ENCODE data around the gene HOXC12. TPM values are rescaled to one million over a fixed set of nuclear protein-coding genes. Genes with fewer than 3 reads are reported as not detected.
A peak's percentile ranks its signal among the peaks of the same experiment; 100 is the strongest.

The HOXC12 gene
- total RNA-seq, 1 donor from 2014 or later: not detected

DNA sequence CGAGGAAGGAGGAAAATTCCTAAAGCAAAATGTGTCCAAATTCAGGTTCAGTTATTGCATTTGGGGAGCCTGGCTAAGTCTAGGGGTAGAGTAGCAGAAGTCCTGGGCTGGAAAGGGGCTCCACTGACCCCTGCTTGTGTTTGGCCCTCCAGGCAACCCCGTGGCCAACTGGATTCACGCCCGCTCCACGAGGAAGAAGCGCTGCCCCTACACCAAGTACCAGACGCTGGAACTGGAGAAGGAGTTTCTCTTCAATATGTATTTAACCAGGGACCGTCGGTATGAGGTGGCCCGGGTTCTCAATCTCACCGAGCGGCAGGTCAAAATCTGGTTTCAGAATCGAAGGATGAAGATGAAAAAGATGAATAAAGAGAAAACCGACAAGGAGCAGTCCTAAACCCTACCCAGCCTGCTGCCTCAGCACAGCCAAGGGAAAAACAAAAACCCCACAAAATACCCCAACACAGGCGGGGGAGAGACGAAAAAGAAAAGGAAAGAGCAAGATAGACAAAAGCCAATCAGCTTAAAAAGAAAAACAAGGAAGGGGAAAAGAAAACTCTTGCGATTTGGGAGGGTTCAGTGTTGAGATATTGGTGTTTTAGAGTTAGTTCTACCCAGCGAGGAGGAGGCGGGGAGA lies 47.7 kb downstream of the HOXC12 start:
- H3K36me3 Mint-ChIP-seq (ENCODE audit: low read depth, unreplicated experiment): peaks cover 2% of the 10 kb centered on the region
- no peak overlapping the region for H3K4me3 Mint-ChIP-seq (ENCODE audit: unreplicated experiment)
- peaks cover 14% of the 10 kb centered on the region for H3K9me3 Mint-ChIP-seq (ENCODE audit: unreplicated experiment)
- no peaks in the 10 kb centered on the region for H3K79me2 ChIP-seq (ENCODE audit: insufficient read depth, low read length)
- H3K4me3 ChIP-seq (ENCODE audit: insufficient read depth, low read depth, low read length): no peak overlapping the region
- no peaks in the 10 kb centered on the region for H4K20me1 ChIP-seq (ENCODE audit: insufficient read depth, low read length)
- no peak overlapping the region for H3K4me2 ChIP-seq (ENCODE audit: low read length)
- H3K36me3 ChIP-seq (ENCODE audit: insufficient read depth, low read length): no peaks in the 10 kb centered on the region
- no peak overlapping the region for H2AFZ ChIP-seq (ENCODE audit: low read depth, low read length)
- no peaks in the 10 kb centered on the region for H3K9me3 ChIP-seq (ENCODE audit: insufficient read depth, low read depth, low read length)
- peaks cover 94% of the 10 kb centered on the region for H3K27me3 ChIP-seq (ENCODE audit: insufficient read depth, low read length)
- H3K27ac ChIP-seq (ENCODE audit: low read depth, low read length): no peak overlapping the region
- no peaks in the 10 kb centered on the region for H3K4me1 Mint-ChIP-seq (ENCODE audit: low read depth, unreplicated experiment)
- DNase-seq (ENCODE audit: low read depth): no peak
- peaks cover 92% of the 10 kb centered on the region for H3K27me3 Mint-ChIP-seq (ENCODE audit: low read depth, unreplicated experiment)
- TF ChIP-seq, protein P1, sequence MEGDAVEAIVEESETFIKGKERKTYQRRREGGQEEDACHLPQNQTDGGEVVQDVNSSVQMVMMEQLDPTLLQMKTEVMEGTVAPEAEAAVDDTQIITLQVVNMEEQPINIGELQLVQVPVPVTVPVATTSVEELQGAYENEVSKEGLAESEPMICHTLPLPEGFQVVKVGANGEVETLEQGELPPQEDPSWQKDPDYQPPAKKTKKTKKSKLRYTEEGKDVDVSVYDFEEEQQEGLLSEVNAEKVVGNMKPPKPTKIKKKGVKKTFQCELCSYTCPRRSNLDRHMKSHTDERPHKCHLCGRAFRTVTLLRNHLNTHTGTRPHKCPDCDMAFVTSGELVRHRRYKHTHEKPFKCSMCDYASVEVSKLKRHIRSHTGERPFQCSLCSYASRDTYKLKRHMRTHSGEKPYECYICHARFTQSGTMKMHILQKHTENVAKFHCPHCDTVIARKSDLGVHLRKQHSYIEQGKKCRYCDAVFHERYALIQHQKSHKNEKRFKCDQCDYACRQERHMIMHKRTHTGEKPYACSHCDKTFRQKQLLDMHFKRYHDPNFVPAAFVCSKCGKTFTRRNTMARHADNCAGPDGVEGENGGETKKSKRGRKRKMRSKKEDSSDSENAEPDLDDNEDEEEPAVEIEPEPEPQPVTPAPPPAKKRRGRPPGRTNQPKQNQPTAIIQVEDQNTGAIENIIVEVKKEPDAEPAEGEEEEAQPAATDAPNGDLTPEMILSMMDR (IDR thresholded peaks at IDR 0.05; ENCODE audit: insufficient read depth, low read depth, low read length): no peak
- TF ChIP-seq EZH2 (IDR thresholded peaks at IDR 0.05; ENCODE audit: insufficient read depth, low read length): peak; percentile 21
- peaks cover 5% of the 10 kb centered on the region for H3K4me1 ChIP-seq (ENCODE audit: insufficient read depth, low read length)
- no peak for FAIRE-seq
- peak overlapping the region; percentile 47 for H3K27ac Mint-ChIP-seq (ENCODE audit: unreplicated experiment)
- no peak overlapping the region for H3K9ac ChIP-seq (ENCODE audit: low read length)

DNA sequence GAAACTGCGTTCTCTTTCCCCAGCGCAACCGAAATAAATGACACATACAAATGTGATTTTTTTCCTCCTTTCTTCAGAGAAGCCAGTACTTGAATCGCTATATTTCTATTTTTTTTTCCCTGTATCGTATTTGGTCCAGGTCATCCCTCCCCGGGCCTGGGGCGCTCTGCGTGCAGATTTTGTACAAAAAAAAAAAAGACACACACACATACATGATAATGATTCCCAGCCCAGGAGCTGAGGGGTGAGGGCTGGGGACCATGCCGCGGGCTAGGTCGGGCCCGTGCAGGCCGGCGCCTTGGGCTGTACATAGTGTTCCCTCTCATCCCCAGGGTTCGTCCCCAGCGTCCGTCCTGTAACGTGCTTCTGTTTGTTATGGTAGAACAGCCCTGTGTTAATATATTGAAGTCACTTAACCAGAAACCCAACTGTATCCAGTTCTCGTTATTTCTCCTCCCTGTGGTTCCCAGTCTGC lies 48.2 kb downstream of the HOXC12 start:
- H3K36me3 ChIP-seq (ENCODE audit: insufficient read depth, low read length): no peaks in the 10 kb centered on the region
- no peaks in the 10 kb centered on the region for H3K79me2 ChIP-seq (ENCODE audit: insufficient read depth, low read length)
- no peak overlapping the region for H3K4me3 ChIP-seq (ENCODE audit: insufficient read depth, low read depth, low read length)
- H3K27ac ChIP-seq (ENCODE audit: low read depth, low read length): no peak overlapping the region
- H3K9ac ChIP-seq (ENCODE audit: low read length): no peak overlapping the region
- no peak for FAIRE-seq
- DNase-seq (ENCODE audit: low read depth): no peak
- Mint-ChIP-seq H3K4me3 (ENCODE audit: unreplicated experiment) (no peak overlapping the region), H3K36me3 (ENCODE audit: low read depth, unreplicated experiment) (peaks cover 2% of the 10 kb centered on the region), H3K27me3 (ENCODE audit: low read depth, unreplicated experiment) (peaks cover 92% of the 10 kb centered on the region), H3K9me3 (ENCODE audit: unreplicated experiment) (peaks cover 12% of the 10 kb centered on the region), H3K27ac (ENCODE audit: unreplicated experiment) (peak overlapping the region; percentile 47), H3K4me1 (ENCODE audit: low read depth, unreplicated experiment) (no peaks in the 10 kb centered on the region)
- no peak overlapping the region for H2AFZ ChIP-seq (ENCODE audit: low read depth, low read length)
- H3K4me1 ChIP-seq (ENCODE audit: insufficient read depth, low read length): peaks cover 5% of the 10 kb centered on the region
- no peak overlapping the region for H3K4me2 ChIP-seq (ENCODE audit: low read length)
- no peaks in the 10 kb centered on the region for H3K9me3 ChIP-seq (ENCODE audit: insufficient read depth, low read depth, low read length)
- no peaks in the 10 kb centered on the region for H4K20me1 ChIP-seq (ENCODE audit: insufficient read depth, low read length)
- H3K27me3 ChIP-seq (ENCODE audit: insufficient read depth, low read length): peaks cover 95% of the 10 kb centered on the region
- TF ChIP-seq EZH2 (IDR thresholded peaks at IDR 0.05; ENCODE audit: insufficient read depth, low read length): peak; percentile 24
- TF ChIP-seq, protein P1 (IDR thresholded peaks at IDR 0.05; ENCODE audit: insufficient read depth, low read depth, low read length): no peak

GRCh38 chr12:54003625-54004024 lies 48.9 kb downstream of the HOXC12 start:
- Histone ChIP-seq H2AFZ (ENCODE audit: low read depth, low read length) (no peak overlapping the region), H3K9me3 (ENCODE audit: insufficient read depth, low read depth, low read length) (no peaks in the 10 kb centered on the region), H3K27me3 (ENCODE audit: insufficient read depth, low read length) (peaks cover 94% of the 10 kb centered on the region), H3K27ac (ENCODE audit: low read depth, low read length) (no peak overlapping the region), H4K20me1 (ENCODE audit: insufficient read depth, low read length) (no peaks in the 10 kb centered on the region), H3K4me2 (ENCODE audit: low read length) (no peak overlapping the region), H3K79me2 (ENCODE audit: insufficient read depth, low read length) (no peaks in the 10 kb centered on the region), H3K4me3 (ENCODE audit: insufficient read depth, low read depth, low read length) (no peak overlapping the region), H3K9ac (ENCODE audit: low read length) (no peak overlapping the region), H3K36me3 (ENCODE audit: insufficient read depth, low read length) (no peaks in the 10 kb centered on the region), H3K4me1 (ENCODE audit: insufficient read depth, low read length) (peaks cover 5% of the 10 kb centered on the region)
- no peaks in the 10 kb centered on the region for H3K4me1 Mint-ChIP-seq (ENCODE audit: low read depth, unreplicated experiment)
- no peak for FAIRE-seq
- H3K36me3 Mint-ChIP-seq (ENCODE audit: low read depth, unreplicated experiment): peaks cover 2% of the 10 kb centered on the region
- H3K4me3 Mint-ChIP-seq (ENCODE audit: unreplicated experiment): peak overlapping the region; percentile 30
- DNase-seq (ENCODE audit: low read depth): no peak
- H3K27me3 Mint-ChIP-seq (ENCODE audit: low read depth, unreplicated experiment): peaks cover 92% of the 10 kb centered on the region
- H3K27ac Mint-ChIP-seq (ENCODE audit: unreplicated experiment): no peak overlapping the region
- H3K9me3 Mint-ChIP-seq (ENCODE audit: unreplicated experiment): peaks cover 12% of the 10 kb centered on the region
- TF ChIP-seq, protein P1 (IDR thresholded peaks at IDR 0.05; ENCODE audit: insufficient read depth, low read depth, low read length): no peak
- peak; percentile 16 for TF ChIP-seq EZH2 (IDR thresholded peaks at IDR 0.05; ENCODE audit: insufficient read depth, low read length)

Data from astrocyte (in vitro differentiated cells and primary cell).